NB4 (cell line): Measurements from ENCODE around the gene PAPSS2.

Experiments used
- MAX ChIP-seq: IDR thresholded peaks from 2 replicates; pipeline ENCODE4 v1.6.1; 2011; ENCODE audit warnings: low read depth, low read length
- POLR2A ChIP-seq: IDR thresholded peaks from 2 replicates; pipeline ENCODE4 v1.6.1; 2011; ENCODE audit warnings: mild to moderate bottlenecking; ENCODE audit not compliant: insufficient read length; ENCODE audit errors: extremely low read depth

- TF ChIP-seq POLR2A (no peak), MAX (no peak)
Measured at GRCh38 chr10:87700031-87700796, 40.5 kb downstream of the PAPSS2 start.
